Loucy (cell line): ENCODE data around the gene TEAD1.

ENCODE experiments used
- H2AFZ ChIP-seq: fragments of 200-600 bp; sonication (generic); 2 replicates; pipeline ENCODE4 v1.6.0; 2016; ENCODE audit warnings: antibody characterized with exemption, mild to moderate bottlenecking, low read length, moderate library complexity
- H3F3A ChIP-seq: fragments of 200-600 bp; 2 replicates; pipeline ENCODE4 v1.6.0; 2016; ENCODE audit warnings: antibody characterized with exemption, low read depth, mild to moderate bottlenecking
- H3K27me3 ChIP-seq: fragments of 200-600 bp; sonication (generic); 2 replicates; pipeline ENCODE4 v1.6.1; 2014; ENCODE audit warnings: low read length, mild to moderate bottlenecking; ENCODE audit not compliant: insufficient read depth, poor library complexity, severe bottlenecking
- H3K36me3 ChIP-seq: fragments of 200-600 bp; sonication (generic); 2 replicates; pipeline ENCODE4 v1.6.1; 2016; ENCODE audit warnings: low read length; ENCODE audit not compliant: insufficient read depth
- H3K4me1 ChIP-seq: fragments of 200-600 bp; sonication (generic); 2 replicates; pipeline ENCODE4 v1.5.1; 2014; ENCODE audit warnings: low read length, mild to moderate bottlenecking; ENCODE audit not compliant: insufficient read depth, poor library complexity, severe bottlenecking
- H3K4me2 ChIP-seq: fragments of 200-600 bp; sonication (generic); 2 replicates; pipeline ENCODE4 v1.6.0; 2014; ENCODE audit warnings: antibody characterized with exemption, low read length, low read depth, mild to moderate bottlenecking; ENCODE audit not compliant: poor library complexity, severe bottlenecking
- H3K4me3 ChIP-seq: fragments of 200-600 bp; sonication (generic); 2 replicates; pipeline ENCODE4 v1.5.1; 2014; ENCODE audit warnings: low read length, mild to moderate bottlenecking, mixed read lengths; ENCODE audit not compliant: poor library complexity, severe bottlenecking
- H3K79me2 ChIP-seq: fragments of 200-600 bp; sonication (generic); 2 replicates; pipeline ENCODE4 v1.6.1; 2014; ENCODE audit warnings: low read length; ENCODE audit not compliant: insufficient read depth
- H3K9ac ChIP-seq: fragments of 200-600 bp; sonication (generic); 2 replicates; pipeline ENCODE4 v1.6.0; 2014; ENCODE audit warnings: mild to moderate bottlenecking, low read depth, low read length, moderate library complexity; ENCODE audit not compliant: poor library complexity, severe bottlenecking
- H3K9me2 ChIP-seq: fragments of 200-600 bp; sonication (generic); replicated peaks from 2 replicates; pipeline ENCODE4 v1.6.1; 2016; ENCODE audit warnings: low read depth, low read length, mixed read lengths
- H3K9me3 ChIP-seq: fragments of 200-600 bp; sonication (generic); 2 replicates; pipeline ENCODE4 v1.6.1; 2014; ENCODE audit warnings: mild to moderate bottlenecking, antibody characterized with exemption, low read length, low read depth; ENCODE audit not compliant: insufficient read depth
- H4K20me1 ChIP-seq: fragments of 200-600 bp; sonication (generic); 2 replicates; pipeline ENCODE4 v1.6.0; 2014; ENCODE audit warnings: antibody characterized with exemption, low read length, mild to moderate bottlenecking; ENCODE audit not compliant: insufficient read depth, poor library complexity, severe bottlenecking
- CTCF ChIP-seq: fragments of 200-600 bp; sonication (generic); conservative IDR thresholded peaks from 2 replicates; pipeline ENCODE4 v1.5.1; 2014; ENCODE audit warnings: mild to moderate bottlenecking, antibody characterized with exemption, low read length
- EZH2phosphoT487 ChIP-seq: fragments of 200-600 bp; IDR thresholded peaks from 2 replicates; pipeline ENCODE4 v1.6.1; 2018; ENCODE audit warnings: antibody characterized with exemption, mild to moderate bottlenecking, moderate library complexity, borderline replicate concordance

The TEAD1 gene

DNA sequence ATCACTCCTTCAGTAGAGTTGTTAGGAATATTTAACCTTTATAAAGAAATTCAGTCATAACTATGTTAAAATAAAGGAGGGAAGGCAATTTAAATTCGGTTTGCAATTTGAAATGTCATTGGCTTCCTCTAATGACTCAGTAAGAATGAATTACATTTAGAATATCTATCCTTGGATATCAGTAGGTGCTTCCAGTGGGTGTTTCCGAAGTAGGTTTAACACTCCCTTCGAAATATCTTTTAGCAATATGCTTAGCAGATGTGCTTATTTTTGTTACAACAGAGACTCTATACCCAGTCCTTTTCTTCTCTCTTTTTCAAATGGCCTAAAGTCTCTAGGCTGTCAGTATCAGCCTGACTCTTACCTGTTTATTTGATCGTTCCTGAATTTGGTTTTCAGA is 231.2 kb downstream of the TEAD1 start:
- Histone ChIP-seq H3K9me2 (no peaks in the 10 kb centered on the region), H4K20me1 (no peaks in the 10 kb centered on the region), H3K79me2 (no peaks in the 10 kb centered on the region), H3K9ac (no peak overlapping the region), H3F3A (no peaks in the 10 kb centered on the region), H3K4me3 (no peak overlapping the region), H3K4me1 (no peaks in the 10 kb centered on the region), H3K4me2 (no peak overlapping the region), H2AFZ (no peak overlapping the region), H3K27me3 (no peaks in the 10 kb centered on the region), H3K9me3 (no peaks in the 10 kb centered on the region), H3K36me3 (no peaks in the 10 kb centered on the region)
- no peak for TF ChIP-seq CTCF
- TF ChIP-seq EZH2phosphoT487: no peak

DNA sequence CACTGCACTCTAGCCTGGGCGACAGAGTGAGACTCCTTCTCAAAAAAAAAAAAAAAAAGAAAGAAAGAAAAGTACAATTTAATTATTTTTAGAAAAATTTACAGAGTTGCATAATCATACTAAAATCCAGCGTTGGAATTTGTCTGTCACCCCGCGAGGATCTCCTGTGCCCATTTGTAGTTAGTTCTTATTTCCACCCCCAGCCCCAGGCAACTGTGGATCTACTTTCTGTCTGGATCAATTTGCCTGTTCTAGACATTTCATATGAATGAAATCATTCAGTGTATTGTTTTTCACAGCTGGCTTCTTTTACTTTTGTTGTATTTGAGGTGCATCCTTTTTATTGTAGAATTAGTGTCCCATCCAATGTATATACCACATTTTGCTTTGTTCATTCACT is 232.3 kb downstream of the TEAD1 start:
- Histone ChIP-seq H2AFZ (no peak overlapping the region), H4K20me1 (no peaks in the 10 kb centered on the region), H3K9ac (no peak overlapping the region), H3K4me1 (no peaks in the 10 kb centered on the region), H3K9me2 (no peaks in the 10 kb centered on the region), H3F3A (no peaks in the 10 kb centered on the region), H3K9me3 (no peaks in the 10 kb centered on the region), H3K4me2 (no peak overlapping the region), H3K79me2 (no peaks in the 10 kb centered on the region), H3K27me3 (no peaks in the 10 kb centered on the region), H3K4me3 (no peak overlapping the region), H3K36me3 (no peaks in the 10 kb centered on the region)
- TF ChIP-seq EZH2phosphoT487: no peak
- TF ChIP-seq CTCF: no peak

GRCh38 chr11:12909879-12910278 is 235.7 kb downstream of the TEAD1 start:
- Histone ChIP-seq H3K36me3 (no peaks in the 10 kb centered on the region), H3K79me2 (no peaks in the 10 kb centered on the region), H3K27me3 (no peaks in the 10 kb centered on the region), H3K9me3 (no peaks in the 10 kb centered on the region), H3K9me2 (no peaks in the 10 kb centered on the region), H3K9ac (no peak overlapping the region), H3K4me2 (no peak overlapping the region), H3K4me3 (no peak overlapping the region), H2AFZ (no peak overlapping the region), H3F3A (no peaks in the 10 kb centered on the region), H4K20me1 (no peaks in the 10 kb centered on the region), H3K4me1 (no peaks in the 10 kb centered on the region)
- TF ChIP-seq EZH2phosphoT487: no peak
- TF ChIP-seq CTCF: no peak
